Ascending aorta (tissue), 2 donors: ENCODE measurements around the gene FGL2. TPM values are rescaled to one million over a fixed set of nuclear protein-coding genes. Genes with fewer than 3 reads are reported as not detected.
"Not testable (repeated sequence)": the region's sequence is repeated elsewhere in the genome, so short reads cannot be mapped to it uniquely, and the experiment has no call there.

Source experiments
- DNase-seq, 2 donors: peaks; one replicate each; pipeline ENCODE4 v3.0.0-alpha.2; 2019; ENCODE audit warnings: low spot score in 2 of 2
- H3K27ac ChIP-seq, 2 donors: fragments of 200-600 bp; sonication (generic); one replicate each; pipeline ENCODE4 v1.5.1; 2016 to 2017; ENCODE audit warnings: mild to moderate bottlenecking in 1 of 2
- H3K27me3 ChIP-seq: fragments of 200-600 bp; sonication (generic); one replicate; pipeline ENCODE4 v1.5.1; 2017
- H3K36me3 ChIP-seq, 2 donors: fragments of 200-600 bp; sonication (generic); one replicate each; pipeline ENCODE4 v1.5.1; 2016
- H3K4me1 ChIP-seq, 2 donors: fragments of 200-600 bp; sonication (generic); one replicate each; pipeline ENCODE4 v1.5.1; 2016 to 2017; ENCODE audit warnings: mild to moderate bottlenecking in 1 of 2
- H3K4me3 ChIP-seq, 2 donors: fragments of 200-600 bp; sonication (generic); one replicate each; pipeline ENCODE4 v1.5.1; 2016 to 2017; ENCODE audit warnings: mild to moderate bottlenecking in 1 of 2
- H3K9me3 ChIP-seq, 2 donors: fragments of 200-600 bp; sonication (generic); one replicate each; pipeline ENCODE4 v1.5.1; 2016
- intact Hi-C: fragments of 100-400 bp; cut with DNase I; formaldehyde crosslinking; loops from one replicate; pipeline ENCODE4 v1.15.1; 2023
- total RNA-seq: library from RNA; depleted of rRNA; stranded (reverse); fragments of >200 nt; gene quantifications from one replicate; pipeline ENCODE4 v1.1.0, GENCODE V29; 2016
- TF ChIP-seq, protein P1 (sequence below), 3 experiments: fragments of 200-600 bp in 2 of 3; fragments of 450-650 bp in 1 of 3; sonication (generic) in 2 of 3; IDR thresholded peaks; one replicate each; pipeline ENCODE4 v1.5.1; 2016 to 2019; ENCODE audit warnings: antibody characterized with exemption in 3 of 3, mild to moderate bottlenecking in 1 of 3, moderate library complexity in 1 of 3

FGL2 gene
- total RNA-seq, 1 donor from 2014 or later = 77.9 TPM

DNA sequence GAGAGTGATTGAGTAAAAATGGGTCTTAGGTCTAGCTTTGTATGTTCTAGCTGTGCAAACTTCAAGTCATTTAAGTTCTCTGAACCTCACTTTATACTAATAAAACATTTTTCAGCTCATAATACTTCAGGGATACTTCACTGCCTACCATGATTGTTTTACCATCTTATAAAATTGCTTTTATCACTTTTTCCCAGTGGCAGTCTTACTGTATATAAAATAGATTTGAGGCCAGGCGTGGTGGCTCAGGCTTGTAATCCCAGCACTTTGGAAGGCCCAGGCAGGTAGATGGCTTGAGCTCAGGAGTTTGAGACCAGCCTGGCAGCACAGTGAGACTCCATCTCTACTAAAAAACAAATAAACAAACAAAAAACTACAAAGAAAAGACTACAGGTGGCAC, 17.4 kb downstream of the FGL2 start:
- TF ChIP-seq, protein P1, sequence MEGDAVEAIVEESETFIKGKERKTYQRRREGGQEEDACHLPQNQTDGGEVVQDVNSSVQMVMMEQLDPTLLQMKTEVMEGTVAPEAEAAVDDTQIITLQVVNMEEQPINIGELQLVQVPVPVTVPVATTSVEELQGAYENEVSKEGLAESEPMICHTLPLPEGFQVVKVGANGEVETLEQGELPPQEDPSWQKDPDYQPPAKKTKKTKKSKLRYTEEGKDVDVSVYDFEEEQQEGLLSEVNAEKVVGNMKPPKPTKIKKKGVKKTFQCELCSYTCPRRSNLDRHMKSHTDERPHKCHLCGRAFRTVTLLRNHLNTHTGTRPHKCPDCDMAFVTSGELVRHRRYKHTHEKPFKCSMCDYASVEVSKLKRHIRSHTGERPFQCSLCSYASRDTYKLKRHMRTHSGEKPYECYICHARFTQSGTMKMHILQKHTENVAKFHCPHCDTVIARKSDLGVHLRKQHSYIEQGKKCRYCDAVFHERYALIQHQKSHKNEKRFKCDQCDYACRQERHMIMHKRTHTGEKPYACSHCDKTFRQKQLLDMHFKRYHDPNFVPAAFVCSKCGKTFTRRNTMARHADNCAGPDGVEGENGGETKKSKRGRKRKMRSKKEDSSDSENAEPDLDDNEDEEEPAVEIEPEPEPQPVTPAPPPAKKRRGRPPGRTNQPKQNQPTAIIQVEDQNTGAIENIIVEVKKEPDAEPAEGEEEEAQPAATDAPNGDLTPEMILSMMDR (IDR thresholded peaks at IDR 0.05) = no peak
- Histone ChIP-seq H3K9me3 (no peaks in the 10 kb centered on the region), H3K4me1 (peaks cover 0 to 13% of the 10 kb centered on the region in 2 donors), H3K4me3 (no peak overlapping the region), H3K27me3 (no peaks in the 10 kb centered on the region), H3K27ac (no peak overlapping the region), H3K36me3 (no peaks in the 10 kb centered on the region)
- intact Hi-C loops = loop anchor here (5.0 kb wide), 1 partner anchor 145 kb away; no protein-coding TSS in a partner anchor
- no peak for DNase-seq

DNA sequence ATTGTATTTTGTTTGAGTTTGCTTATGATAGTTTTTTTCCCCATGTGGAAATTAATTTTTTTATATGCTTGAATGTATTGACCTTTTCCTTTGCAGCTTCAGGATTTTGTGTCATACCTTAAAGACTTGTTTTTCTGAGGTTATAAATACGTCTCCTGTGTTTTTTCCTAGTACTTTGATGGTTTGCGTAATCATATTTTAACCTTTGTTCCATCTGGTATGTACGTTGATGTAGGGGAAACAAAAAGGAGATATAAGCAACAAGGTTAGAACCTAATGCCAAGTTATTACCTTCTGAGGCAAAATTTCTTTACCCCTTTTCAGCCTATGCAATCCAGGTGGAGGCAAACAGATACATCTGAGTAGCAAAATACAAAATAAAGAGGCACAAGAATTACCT, 17.9 kb downstream of the FGL2 start:
- intact Hi-C loops = loop anchor here (5.0 kb wide), 1 partner anchor 146 kb away; no protein-coding TSS in a partner anchor

DNA sequence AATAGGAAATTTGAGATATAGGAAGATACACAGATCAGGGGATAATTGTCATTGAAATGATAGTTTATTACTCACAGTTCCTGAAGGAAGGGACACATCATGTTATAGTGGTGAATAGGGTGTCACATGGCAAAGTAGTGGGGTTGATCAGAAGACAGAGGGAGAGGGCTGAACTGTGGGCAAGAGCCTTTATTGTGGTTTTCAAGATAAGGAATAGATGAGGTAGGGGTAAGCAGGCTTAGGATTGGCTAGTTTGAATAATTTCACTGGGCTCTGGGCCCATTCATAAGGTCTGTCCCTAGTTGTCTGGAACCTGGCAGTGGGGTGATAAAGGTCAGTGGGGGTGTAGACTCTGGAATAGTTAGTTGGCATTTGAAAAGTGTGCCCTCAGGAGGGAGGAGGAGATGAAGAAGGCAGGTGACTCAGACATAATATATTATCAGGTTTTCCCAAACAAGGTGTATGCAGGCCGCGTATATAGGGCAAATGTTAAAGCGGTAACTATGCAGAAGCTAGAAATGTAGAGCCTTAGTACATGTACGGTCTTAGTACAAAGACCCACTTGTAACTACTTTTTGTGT, 18.5 kb downstream of the FGL2 start:
- Histone ChIP-seq H3K4me1 (peaks cover 0 to 20% of the 10 kb centered on the region in 2 donors), H3K27me3 (no peaks in the 10 kb centered on the region), H3K27ac (peak overlapping the region in 1 of 2 donors; percentile 48), H3K9me3 (no peaks in the 10 kb centered on the region), H3K36me3 (no peaks in the 10 kb centered on the region), H3K4me3 (no peak overlapping the region)
- intact Hi-C loops = loop anchor here (5.0 kb wide), 1 partner anchor 146 kb away; no protein-coding TSS in a partner anchor
- no peak for DNase-seq
- TF ChIP-seq, protein P1 (IDR thresholded peaks at IDR 0.05) = no peak

More for the DNA sequence above, 17.9 kb downstream of the FGL2 start:
- Histone ChIP-seq H3K4me3 (no peak overlapping the region), H3K36me3 (no peaks in the 10 kb centered on the region), H3K27ac (no peak overlapping the region), H3K27me3 (no peaks in the 10 kb centered on the region), H3K4me1 (peaks cover 0 to 16% of the 10 kb centered on the region in 2 donors), H3K9me3 (no peaks in the 10 kb centered on the region)
- TF ChIP-seq, protein P1 (IDR thresholded peaks at IDR 0.05) = no peak
- no peak for DNase-seq

DNA sequence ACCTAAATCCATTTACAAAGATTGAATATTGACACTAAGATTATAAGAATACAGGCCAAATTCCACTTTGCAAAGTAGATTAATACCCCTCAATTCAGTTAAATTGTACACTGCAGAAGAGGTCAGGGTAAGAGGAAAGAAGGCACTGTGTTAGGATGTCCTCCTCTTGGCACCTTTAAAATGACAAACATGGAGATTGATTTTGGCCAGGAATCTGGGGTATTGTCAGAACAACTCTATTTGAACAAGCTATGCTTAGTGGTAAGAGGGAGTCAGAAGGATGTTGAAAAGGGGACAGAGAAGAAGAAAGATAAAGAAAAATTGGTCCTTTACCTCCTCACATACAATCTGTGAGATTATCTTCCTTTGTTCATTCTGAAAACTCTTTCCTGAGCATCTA, 21.6 kb downstream of the FGL2 start:
- intact Hi-C loops, DNase-seq, H3K4me1 ChIP-seq, H3K36me3 ChIP-seq, H3K9me3 ChIP-seq, H3K4me3 ChIP-seq, H3K27me3 ChIP-seq: not testable (repeated sequence)
- H3K27ac ChIP-seq = peak overlapping the region; percentile 81 to 91

DNA sequence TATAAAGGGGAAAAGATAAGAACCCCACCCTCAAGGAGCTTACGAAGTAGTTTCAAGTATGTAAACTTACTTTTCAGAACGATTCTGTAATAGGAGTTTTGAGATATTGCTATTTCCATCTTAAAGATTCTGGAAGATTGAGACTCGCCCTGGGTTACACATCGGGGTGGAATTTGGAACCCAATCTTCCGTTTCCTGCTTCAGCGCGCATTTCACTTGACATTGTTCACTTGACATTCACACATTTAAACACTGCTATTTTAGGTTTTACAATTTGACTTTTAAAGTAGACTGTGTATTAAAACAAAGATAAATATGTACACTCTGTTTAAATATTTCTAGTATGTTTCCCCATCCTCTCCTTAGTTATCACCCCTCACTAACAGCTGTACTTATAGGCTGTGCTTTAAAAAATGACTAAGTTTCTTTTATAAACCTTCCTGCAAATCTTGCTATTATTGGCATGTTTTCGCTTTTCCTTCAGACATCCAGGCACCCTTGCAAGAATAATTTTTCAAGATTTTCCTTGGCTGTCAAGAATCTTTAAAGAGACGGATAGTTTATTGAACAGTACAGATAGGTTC, 22.2 kb downstream of the FGL2 start:
- H3K27me3 ChIP-seq, H3K9me3 ChIP-seq: not testable (repeated sequence)

DNA sequence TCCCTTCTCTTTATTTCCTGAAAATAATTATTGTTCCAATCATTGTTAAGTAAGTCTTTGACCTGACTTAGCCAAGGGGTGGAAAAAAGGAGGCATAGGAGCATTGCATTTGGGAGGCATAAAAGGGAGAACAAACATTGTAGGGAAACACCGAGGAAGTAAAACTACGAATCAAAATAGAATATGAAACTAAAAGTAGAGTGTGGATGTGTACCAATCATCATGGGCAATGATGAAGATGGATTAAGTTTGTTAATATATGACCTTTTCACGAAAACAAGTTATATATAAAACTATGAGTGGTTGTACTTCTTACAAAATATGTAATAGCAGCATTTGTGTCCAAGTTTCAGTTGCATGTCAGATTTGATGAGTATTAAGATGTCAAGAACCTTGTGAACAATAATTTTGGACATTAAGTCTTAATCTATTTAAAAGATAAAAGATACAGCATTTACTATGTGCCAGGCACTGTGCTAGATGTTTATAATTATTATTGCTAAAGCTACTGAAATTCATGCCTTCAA, 24.3 kb downstream of the FGL2 start:
- H3K4me3 ChIP-seq, DNase-seq, intact Hi-C loops, H3K9me3 ChIP-seq, H3K27me3 ChIP-seq, H3K4me1 ChIP-seq, H3K36me3 ChIP-seq: not testable (repeated sequence)
- H3K27ac ChIP-seq = peak overlapping the region; percentile 81 to 91

More for the DNA sequence above, 22.2 kb downstream of the FGL2 start:
- Histone ChIP-seq H3K27ac (peak overlapping the region; percentile 81 to 91), H3K4me3 (peak overlapping the region in 1 of 2 donors; percentile 35)
- DNase-seq, H3K36me3 ChIP-seq, H3K4me1 ChIP-seq, intact Hi-C loops: not testable (repeated sequence)

DNA sequence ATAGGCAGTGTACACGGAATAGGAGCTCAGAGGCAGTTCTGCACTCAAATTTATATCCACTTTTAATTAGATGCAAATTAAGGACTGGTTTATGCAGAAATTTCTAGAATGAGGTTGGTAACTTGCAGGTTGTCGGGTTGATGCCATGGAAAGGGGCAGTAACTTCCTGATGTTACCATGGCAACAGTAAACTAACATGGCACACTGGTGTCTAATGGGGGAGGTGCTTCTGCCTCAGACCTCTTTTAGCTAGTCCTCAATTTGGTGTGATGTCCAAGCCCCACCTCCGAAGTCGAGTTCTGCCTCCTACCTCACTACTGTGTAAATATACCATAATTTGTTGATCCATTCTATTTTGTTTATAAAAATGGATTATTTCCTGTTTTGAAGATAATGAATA, 25.2 kb downstream of the FGL2 start:
- H3K27ac ChIP-seq = peak overlapping the region; percentile 69 to 80
- intact Hi-C loops, H3K4me1 ChIP-seq, DNase-seq, H3K9me3 ChIP-seq, H3K4me3 ChIP-seq, H3K36me3 ChIP-seq, H3K27me3 ChIP-seq: not testable (repeated sequence)

DNA sequence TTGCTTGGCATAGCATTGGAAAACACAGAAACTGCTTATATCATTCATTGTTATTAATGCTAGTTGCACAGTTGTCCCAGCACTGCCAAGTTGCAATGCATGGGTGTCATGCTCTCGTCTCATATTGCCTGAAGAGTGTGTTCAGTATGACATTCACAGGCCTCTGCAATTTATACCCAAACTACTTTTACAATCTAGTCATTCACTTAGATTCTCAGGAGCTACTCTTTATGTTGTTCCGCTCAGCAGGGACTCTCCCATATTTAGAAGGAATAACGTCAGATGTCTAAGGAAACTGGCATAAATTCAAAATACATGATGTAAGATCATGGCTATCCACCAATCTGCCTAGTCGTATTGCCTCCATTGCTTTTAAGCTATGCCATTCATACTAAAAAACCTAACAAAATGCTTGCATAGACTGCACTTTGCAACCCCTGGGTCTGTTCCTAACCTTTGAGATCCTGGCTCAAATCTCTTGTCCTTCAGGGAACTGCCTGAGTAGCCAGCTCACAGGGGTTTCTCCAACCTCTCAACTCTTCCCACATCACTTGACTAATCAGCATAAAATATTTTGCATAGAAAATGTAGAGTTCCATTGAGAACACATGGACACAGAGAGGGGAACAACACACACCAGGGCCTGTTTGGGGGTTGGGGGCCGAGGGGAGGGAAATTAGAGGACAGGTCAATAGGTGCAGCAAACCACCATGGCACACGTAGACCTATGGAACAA, 27.0 kb downstream of the FGL2 start:
- H3K36me3 ChIP-seq, H3K9me3 ChIP-seq, DNase-seq, H3K4me3 ChIP-seq, H3K27me3 ChIP-seq, H3K27ac ChIP-seq, H3K4me1 ChIP-seq, intact Hi-C loops: not testable (repeated sequence)

DNA sequence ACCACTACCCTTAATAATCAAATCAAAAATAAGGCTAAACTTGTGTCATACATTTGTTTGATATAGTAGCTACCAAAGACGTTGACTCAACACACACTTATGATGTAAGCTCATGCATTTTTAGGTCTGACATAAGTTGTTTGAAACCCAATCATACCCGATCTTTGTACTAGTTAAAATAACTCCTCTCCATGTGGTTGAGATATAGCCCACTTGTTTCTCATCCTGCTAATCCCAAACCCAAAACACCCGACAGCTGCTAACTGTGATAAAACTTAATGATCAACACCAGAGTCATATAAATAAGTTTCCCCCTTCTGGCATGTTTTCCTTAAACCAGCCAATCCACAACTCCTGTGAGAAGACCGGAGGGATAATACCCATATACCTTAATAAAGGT, 28.5 kb downstream of the FGL2 start:
- H3K36me3 ChIP-seq, H3K27ac ChIP-seq, intact Hi-C loops, H3K9me3 ChIP-seq, H3K4me3 ChIP-seq, H3K27me3 ChIP-seq, H3K4me1 ChIP-seq, DNase-seq: not testable (repeated sequence)
